Ascending aorta (tissue), 2 donors: ENCODE data around the gene ITGB3BP. TPM values are rescaled to one million over a fixed set of nuclear protein-coding genes. Genes with fewer than 3 reads are reported as not detected.

Experiments used
- DNase-seq, 2 donors: peaks; one replicate each; pipeline ENCODE4 v3.0.0-alpha.2; 2019; ENCODE audit warnings: low spot score in 2 of 2
- H3K27ac ChIP-seq, 2 donors: fragments of 200-600 bp; sonication (generic); one replicate each; pipeline ENCODE4 v1.5.1; 2016 to 2017; ENCODE audit warnings: mild to moderate bottlenecking in 1 of 2
- H3K27me3 ChIP-seq: fragments of 200-600 bp; sonication (generic); one replicate; pipeline ENCODE4 v1.5.1; 2017
- H3K36me3 ChIP-seq, 2 donors: fragments of 200-600 bp; sonication (generic); one replicate each; pipeline ENCODE4 v1.5.1; 2016
- H3K4me1 ChIP-seq, 2 donors: fragments of 200-600 bp; sonication (generic); one replicate each; pipeline ENCODE4 v1.5.1; 2016 to 2017; ENCODE audit warnings: mild to moderate bottlenecking in 1 of 2
- H3K4me3 ChIP-seq, 2 donors: fragments of 200-600 bp; sonication (generic); one replicate each; pipeline ENCODE4 v1.5.1; 2016 to 2017; ENCODE audit warnings: mild to moderate bottlenecking in 1 of 2
- H3K9me3 ChIP-seq, 2 donors: fragments of 200-600 bp; sonication (generic); one replicate each; pipeline ENCODE4 v1.5.1; 2016
- CTCF ChIP-seq, 3 experiments: fragments of 200-600 bp in 2 of 3; fragments of 450-650 bp in 1 of 3; sonication (generic) in 2 of 3; IDR thresholded peaks; one replicate each; pipeline ENCODE4 v1.5.1; 2016 to 2019; ENCODE audit warnings: antibody characterized with exemption in 3 of 3, mild to moderate bottlenecking in 1 of 3, moderate library complexity in 1 of 3
- intact Hi-C: fragments of 100-400 bp; cut with DNase I; formaldehyde crosslinking; loops from one replicate; pipeline ENCODE4 v1.15.1; 2023
- total RNA-seq: library from RNA; depleted of rRNA; stranded (reverse); fragments of >200 nt; gene quantifications from one replicate; pipeline ENCODE4 v1.1.0, GENCODE V29; 2016

The ITGB3BP gene
- total RNA-seq, 1 donor from 2014 or later = 4.2 TPM

- no peaks in the 10 kb centered on the region for H3K4me1 ChIP-seq
- intact Hi-C loops = no loop called here
These were observed 21.8 kb downstream of the ITGB3BP start for GRCh38 chr1:63501256-63501655.

DNA sequence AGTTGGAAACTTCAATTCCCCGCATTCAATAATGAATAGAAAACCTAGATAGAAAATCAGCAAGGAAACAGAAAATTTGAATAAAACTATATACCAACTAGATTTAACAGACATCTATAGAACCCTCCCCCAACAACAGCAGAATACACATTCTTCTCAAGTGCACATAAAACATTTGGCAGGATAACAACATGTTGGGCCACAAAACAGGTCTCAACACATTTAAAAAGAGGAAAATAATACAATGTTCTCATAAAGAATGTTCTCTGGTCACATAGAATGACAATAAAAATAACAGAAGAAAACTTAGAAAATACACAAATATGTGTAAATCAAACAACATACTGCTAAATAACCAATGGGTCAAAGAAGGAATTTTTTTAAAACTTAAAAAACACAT, 24.9 kb downstream of the ITGB3BP start:
- TF ChIP-seq CTCF (IDR thresholded peaks at IDR 0.05) = no peak
- no peaks in the 10 kb centered on the region for H3K36me3 ChIP-seq
- H3K27me3 ChIP-seq = no peaks in the 10 kb centered on the region
- DNase-seq = no peak
- intact Hi-C loops = no loop called here
- H3K27ac ChIP-seq = no peak overlapping the region
- H3K4me1 ChIP-seq = no peaks in the 10 kb centered on the region
- no peaks in the 10 kb centered on the region for H3K9me3 ChIP-seq
- H3K4me3 ChIP-seq = no peak overlapping the region

More at GRCh38 chr1:63501256-63501655, 21.8 kb downstream of the ITGB3BP start:
- DNase-seq = no peak
- TF ChIP-seq CTCF (IDR thresholded peaks at IDR 0.05) = no peak
- Histone ChIP-seq H3K36me3 (no peaks in the 10 kb centered on the region), H3K27me3 (no peaks in the 10 kb centered on the region), H3K4me3 (no peak overlapping the region), H3K27ac (no peak overlapping the region), H3K9me3 (no peaks in the 10 kb centered on the region)

GRCh38 chr1:63497577-63497976, 25.4 kb downstream of the ITGB3BP start:
- H3K9me3 ChIP-seq = no peaks in the 10 kb centered on the region
- no peak overlapping the region for H3K4me3 ChIP-seq
- TF ChIP-seq CTCF (IDR thresholded peaks at IDR 0.05) = no peak
- intact Hi-C loops = no loop called here
- H3K27ac ChIP-seq = no peak overlapping the region
- no peaks in the 10 kb centered on the region for H3K4me1 ChIP-seq
- H3K27me3 ChIP-seq = no peaks in the 10 kb centered on the region
- H3K36me3 ChIP-seq = no peaks in the 10 kb centered on the region
- DNase-seq = no peak

DNA sequence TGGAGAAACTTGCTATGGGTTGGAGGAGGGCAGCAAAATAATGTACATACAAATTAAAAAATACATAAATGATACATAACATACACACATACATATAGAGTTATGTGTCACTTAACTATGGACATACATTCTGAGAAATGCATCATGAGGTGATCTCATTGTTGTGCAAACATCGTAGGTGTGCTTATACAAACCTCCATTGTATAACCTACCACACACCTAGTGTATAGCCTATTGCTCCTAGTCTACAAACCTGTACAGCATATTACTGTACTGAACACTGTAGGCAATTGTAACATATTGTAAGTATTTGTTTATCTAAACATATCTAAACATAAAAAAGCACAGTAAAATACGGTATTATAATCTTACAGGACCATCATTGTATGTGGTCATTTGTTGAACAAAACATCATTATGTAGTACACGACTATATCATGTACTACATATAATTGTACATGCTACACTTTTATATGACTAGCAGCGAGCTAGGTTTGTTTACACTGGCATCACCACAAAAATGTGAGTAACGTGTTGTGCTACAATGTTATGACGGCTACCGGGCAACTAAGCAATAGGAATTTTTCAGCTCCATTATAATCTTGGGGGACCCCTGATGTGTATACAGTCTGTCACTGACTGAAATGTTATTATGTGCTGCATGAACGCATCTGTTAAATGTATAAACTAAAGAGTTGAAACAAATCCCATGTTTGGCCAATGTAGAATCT, 35.5 kb downstream of the ITGB3BP start:
- intact Hi-C loops = no loop called here
- Histone ChIP-seq H3K36me3 (no peaks in the 10 kb centered on the region), H3K27ac (no peak overlapping the region), H3K4me3 (no peak overlapping the region), H3K4me1 (no peaks in the 10 kb centered on the region), H3K27me3 (no peaks in the 10 kb centered on the region), H3K9me3 (no peaks in the 10 kb centered on the region)
- DNase-seq = no peak
- TF ChIP-seq CTCF (IDR thresholded peaks at IDR 0.05) = no peak

DNA sequence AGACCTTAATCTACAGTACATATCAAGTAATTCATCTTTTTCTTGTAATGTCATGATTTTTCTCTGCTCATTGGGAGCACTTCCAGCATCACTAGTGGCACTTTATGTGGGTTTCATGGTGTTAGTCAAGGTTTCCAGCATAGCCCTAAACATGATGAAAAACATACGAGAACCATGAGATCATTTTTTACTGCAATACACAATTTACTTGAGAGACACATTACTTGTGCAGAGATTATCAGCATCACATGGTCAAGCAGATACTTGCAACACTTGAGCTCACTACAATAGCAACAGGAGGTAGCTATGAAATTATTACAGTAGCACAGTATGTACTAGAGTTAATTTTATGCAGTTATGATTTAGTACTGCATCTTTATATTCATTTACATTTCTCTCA, 36.4 kb downstream of the ITGB3BP start:
- no peak for TF ChIP-seq CTCF (IDR thresholded peaks at IDR 0.05)
- Histone ChIP-seq H3K4me3 (no peak overlapping the region), H3K27me3 (no peaks in the 10 kb centered on the region), H3K9me3 (no peaks in the 10 kb centered on the region), H3K27ac (no peak overlapping the region), H3K36me3 (no peaks in the 10 kb centered on the region), H3K4me1 (no peaks in the 10 kb centered on the region)
- no peak for DNase-seq
- intact Hi-C loops = no loop called here

GRCh38 chr1:63480057-63480456, 43.0 kb downstream of the ITGB3BP start:
- DNase-seq = no peak
- Histone ChIP-seq H3K27ac (no peak overlapping the region), H3K4me1 (no peaks in the 10 kb centered on the region), H3K36me3 (no peaks in the 10 kb centered on the region), H3K4me3 (no peak overlapping the region), H3K27me3 (no peaks in the 10 kb centered on the region), H3K9me3 (no peaks in the 10 kb centered on the region)
- intact Hi-C loops = no loop called here
- no peak for TF ChIP-seq CTCF (IDR thresholded peaks at IDR 0.05)
